T-helper 1 cell treated with Interleukin-12 subunit alpha and Interleukin-12 subunit beta and Interleukin-4 antibody, amounts not matched to agents 30 ng/mL and 1 ng/mL, for 36 hours (primary cell): ENCODE results near the gene MBD6. TPM values are rescaled to one million over a fixed set of nuclear protein-coding genes. Genes with fewer than 3 reads are reported as not detected.

Source experiments
- intact Hi-C: fragments of 100-400 bp; cut with micrococcal nuclease; formaldehyde crosslinking; loops from one replicate; pipeline ENCODE4 v1.15.1; 2024
- total RNA-seq: library from RNA; stranded (reverse); gene quantifications from 2 replicates; pipeline ENCODE4 v1.2.3, GENCODE V29; 2022

The MBD6 gene
- total RNA-seq, 1 donor from 2014 or later, result 84.8 TPM

DNA sequence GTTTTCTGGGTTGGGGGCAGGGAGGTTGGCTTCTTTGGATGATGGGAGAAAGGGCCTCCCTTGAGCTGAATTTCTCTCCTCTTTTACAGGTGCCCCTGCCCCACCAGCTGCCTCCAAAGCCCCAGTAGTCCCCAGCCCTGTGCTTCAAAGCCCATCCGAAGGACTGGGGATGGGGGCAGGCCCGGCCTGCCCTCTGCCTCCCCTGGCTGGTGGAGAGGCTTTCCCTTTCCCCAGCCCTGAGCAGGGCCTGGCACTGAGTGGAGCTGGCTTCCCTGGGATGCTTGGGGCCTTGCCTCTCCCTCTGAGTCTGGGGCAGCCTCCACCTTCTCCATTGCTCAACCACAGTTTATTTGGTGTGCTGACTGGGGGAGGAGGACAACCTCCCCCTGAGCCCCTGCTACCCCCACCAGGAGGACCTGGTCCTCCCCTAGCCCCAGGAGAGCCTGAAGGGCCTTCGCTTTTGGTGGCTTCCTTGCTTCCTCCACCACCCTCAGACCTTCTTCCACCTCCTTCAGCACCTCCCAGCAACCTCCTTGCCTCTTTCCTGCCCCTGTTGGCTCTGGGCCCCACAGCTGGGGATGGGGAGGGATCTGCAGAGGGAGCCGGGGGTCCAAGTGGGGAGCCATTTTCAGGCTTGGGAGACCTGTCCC is 4.0 kb downstream of the MBD6 start:
- intact Hi-C loops, result loop anchor here (10.0 kb wide), 1 partner anchor 1422 kb away; the partner anchor contains the start of gene PA2G4

DNA sequence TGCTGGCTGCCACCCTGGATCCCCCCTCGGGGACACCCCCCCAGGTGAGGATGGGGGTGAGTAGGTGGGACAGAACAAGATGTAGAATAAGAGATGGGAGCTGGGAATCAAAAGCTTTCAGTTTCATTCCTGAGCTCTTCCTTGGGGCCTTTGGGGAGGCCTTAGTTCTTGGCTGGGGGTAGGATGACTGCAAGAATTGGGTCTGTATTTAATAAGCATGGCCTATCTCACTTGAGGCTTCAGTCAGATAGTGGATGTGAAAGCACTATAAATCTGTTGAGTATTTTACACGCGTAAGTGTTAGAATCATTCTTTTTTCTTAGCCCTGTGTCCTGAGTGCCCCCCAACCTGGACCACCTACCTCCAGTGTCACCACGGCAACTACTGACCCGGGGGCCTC is 4.6 kb downstream of the MBD6 start:
- intact Hi-C loops, result loop anchor here (10.0 kb wide), 1 partner anchor 1422 kb away; the partner anchor contains the start of gene PA2G4

DNA sequence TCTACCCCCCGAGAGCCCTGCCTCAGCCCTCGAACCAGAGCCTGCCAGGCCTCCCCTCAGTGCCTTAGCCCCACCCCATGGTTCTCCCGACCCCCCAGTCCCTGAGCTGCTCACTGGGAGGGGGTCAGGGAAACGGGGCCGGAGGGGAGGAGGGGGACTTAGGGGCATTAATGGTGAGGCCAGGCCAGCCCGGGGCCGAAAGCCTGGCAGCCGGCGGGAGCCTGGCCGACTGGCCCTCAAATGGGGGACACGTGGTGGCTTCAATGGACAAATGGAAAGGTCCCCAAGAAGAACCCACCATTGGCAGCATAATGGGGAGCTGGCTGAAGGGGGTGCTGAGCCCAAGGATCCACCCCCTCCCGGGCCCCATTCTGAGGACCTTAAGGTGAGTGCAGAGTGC is 5.6 kb downstream of the MBD6 start:
- intact Hi-C loops, result loop anchor here (10.0 kb wide), 1 partner anchor 1423 kb away; the partner anchor contains the start of gene PA2G4

DNA sequence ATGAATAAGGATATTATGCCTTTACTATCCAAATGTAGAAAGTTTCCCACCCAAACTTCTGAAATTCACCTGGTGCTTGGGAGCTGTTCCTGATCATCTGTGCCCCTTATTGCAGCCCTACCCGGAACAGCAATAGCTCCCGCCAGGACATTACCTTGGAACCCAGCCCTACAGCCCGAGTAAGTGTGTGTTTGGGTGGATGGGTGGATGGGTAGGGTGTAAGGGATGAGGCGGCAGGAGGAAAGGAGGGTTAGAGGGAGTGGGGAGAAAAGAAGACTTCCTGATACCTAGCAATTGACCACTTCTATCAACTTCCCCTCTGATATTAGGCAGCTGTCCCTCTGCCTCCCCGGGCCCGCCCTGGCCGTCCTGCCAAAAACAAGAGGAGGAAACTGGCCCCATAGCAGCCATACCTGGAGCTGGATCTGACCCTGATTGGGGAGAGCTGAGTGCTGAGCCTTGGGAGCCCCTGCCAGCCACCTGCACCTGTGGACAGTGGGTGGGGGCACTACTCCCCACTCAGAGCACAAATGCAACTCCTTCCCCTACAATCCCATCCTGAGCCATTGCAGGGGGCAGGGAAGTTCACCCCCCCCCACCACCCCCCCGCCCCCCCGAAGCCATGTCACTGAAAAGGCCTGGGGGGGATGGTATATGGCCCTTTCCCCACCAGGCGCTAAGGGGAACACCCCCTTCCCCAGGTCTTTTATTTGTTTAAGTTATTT is 6.4 kb downstream of the MBD6 start:
- intact Hi-C loops, result loop anchor here (10.0 kb wide), 1 partner anchor 1424 kb away; the partner anchor contains the start of gene PA2G4

DNA sequence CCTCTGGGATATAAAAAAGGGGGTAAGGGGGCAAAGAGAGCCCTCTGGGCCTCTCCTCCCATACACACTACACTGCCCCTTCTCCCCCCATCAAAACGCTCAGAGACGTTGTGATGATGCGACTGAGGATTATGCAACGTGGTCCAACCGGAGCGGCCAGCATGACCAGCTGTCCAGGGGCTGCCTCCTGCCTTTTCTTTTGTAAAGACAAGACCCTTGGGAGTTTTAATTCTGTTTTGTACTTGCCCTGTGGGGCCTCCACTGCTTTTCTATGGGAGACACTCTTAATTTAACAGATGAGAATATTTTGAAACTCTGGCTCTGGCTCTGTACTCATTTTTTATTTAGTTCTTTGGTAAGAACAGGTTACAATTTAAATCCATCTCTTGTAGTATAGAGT is 7.2 kb downstream of the MBD6 start:
- intact Hi-C loops, result loop anchor here (10.0 kb wide), 1 partner anchor 1425 kb away; the partner anchor contains the start of gene PA2G4

DNA sequence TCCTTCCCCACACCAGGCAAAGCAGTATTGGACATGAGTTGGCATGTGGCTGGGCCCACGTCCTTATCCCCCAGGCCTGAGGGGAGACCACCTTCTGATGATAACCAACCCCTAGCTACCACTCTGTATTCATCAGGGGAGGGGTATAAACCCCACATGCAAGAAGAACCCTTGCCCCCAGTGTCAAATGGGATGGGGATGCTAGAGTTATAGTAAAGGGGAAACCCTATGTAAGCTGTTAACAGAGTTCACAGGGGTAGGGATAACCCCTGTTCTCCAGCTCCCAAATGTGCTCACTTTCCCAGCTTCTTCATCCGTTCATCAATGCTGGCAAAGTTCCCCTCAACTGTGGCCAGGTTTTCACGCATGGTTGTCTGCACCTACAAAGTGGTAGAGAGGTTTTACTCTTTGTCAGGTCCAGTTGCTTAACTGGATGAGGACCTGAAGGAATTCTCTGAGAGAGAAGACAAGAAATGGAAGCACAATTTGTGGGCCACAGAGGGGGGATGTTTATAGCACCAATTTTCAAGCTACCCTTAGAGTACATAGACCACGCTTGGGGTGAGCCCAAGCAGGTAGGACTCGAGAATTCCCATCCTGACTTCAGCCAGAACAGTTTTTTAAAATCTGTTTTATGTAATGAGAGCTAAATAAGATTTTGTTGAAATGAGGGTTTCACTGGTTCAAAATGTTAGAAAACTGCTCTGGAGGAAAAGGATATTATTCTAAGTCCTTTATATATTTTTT is 7.9 kb downstream of the MBD6 start:
- intact Hi-C loops, result no loop called here

DNA sequence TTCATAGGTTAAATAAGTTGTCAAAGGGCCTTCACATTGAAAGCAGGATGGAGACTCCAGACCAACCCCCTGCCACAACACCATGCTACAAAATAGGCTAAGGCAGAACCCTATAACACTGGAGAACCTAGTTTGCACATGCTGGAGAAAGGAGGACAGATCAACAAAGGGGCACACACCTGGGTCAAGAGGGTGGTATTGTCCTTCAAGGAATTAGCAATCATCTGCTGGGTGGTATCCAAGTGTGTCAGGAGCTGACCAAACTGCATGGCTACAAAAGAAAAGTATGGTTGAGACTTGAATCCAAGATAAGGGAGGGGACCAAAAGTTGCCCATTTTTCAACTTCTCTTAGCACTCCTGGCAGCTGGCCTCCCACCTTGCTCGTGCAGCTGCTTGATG is 9.2 kb downstream of the MBD6 start:
- intact Hi-C loops, result no loop called here

DNA sequence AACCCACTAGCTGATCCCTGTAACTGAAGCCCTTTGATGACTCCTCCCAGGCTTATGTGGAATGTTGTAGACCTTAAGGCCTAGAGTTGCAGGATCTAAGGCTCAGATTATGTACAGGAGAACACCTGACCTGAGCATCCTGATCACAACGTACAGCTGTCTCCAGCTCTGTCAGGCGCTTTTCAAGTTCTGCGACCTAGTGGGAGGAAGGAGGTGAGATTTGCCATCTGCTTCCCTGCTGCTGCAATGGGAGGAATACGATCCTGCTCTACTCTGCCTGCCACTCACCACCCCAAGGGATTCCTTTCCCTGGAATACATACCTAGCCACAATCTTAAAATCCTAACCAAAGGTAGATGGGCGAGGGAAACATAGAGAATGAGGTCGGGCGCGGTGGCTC is 10.5 kb downstream of the MBD6 start:
- intact Hi-C loops, result no loop called here

DNA sequence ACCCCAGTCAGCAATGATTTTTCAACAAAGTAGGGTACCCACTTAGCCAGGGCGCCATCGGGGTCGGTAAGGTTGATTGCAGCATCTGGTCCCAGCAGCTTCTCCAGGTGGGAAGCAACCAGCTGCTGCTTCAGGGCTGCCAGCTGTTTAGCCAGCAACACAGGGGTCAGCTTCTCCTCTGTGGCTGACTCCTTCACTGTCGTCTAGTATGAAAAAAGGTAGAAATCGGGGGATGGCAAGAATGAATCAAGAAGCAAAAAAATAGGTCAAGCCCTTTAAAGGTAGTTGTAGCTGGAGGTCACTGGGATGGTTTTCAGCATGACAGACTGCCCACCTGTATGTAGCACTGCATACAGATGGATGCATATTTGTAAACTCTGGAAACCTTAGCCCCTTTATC is 11.6 kb downstream of the MBD6 start:
- intact Hi-C loops, result no loop called here

DNA sequence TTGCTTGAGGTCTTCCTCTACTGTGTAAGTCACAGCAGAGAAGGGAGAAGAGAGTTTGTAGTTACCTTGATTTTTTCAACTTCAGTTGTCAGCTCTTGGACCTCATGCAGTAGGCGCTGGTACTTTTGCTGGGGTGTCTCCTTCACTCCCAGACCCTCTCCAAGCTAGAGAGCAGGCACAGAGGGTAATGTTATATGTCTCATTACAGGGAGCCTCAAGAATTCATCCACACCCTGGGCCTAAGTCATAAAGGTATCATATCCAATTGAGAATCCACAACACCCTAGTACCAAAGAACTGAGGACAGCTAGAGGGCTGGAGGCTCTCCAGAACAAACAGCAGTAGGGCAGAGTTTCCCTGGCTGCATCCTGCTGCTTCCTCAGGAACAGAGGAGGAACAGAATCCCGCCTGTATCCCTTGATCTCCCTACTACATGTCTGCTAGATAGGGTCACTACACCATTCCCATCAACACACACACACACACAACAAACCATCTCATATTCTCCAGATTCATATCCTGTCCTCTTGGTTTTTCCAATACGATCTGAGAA is 12.4 kb downstream of the MBD6 start:
- intact Hi-C loops, result no loop called here

DNA sequence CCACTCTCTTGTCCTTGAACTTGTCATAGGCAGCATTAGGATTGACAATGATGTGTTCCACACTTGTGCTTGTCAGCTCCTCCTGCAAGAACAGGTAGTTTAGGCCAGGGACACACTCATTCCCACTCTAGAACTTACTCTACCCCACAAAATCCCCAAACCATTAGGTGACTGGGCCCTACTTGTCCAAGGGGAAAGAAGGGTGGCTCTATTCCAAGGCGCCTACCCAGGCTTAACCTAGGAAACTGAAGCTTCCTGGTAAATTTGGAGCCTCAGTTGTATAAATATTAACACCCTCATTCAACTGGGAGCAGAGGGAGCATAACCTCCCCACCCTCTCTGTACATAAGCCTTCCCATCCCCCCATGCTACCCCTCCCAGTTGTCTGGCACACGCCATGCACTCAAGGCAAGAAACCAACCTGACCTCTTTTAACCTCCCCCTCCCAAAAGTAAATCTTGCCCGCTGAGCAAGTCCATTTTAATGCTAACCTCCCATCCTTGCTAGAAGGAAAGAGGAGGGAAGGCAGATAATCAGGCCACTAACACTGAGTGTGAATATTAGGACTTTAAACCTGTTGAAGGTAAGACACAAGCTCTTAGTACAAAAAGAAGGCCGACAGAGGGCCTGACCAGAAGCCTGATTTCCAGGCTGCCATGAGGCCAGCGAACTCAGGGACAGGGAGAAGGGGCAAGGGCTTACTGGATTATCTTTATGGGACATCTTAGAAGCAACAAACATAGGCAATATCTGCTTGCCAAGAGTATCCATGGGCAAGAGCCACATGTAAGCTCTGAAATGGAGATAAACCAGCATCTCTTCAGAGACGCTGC is 13.4 kb downstream of the MBD6 start:
- intact Hi-C loops, result no loop called here

DNA sequence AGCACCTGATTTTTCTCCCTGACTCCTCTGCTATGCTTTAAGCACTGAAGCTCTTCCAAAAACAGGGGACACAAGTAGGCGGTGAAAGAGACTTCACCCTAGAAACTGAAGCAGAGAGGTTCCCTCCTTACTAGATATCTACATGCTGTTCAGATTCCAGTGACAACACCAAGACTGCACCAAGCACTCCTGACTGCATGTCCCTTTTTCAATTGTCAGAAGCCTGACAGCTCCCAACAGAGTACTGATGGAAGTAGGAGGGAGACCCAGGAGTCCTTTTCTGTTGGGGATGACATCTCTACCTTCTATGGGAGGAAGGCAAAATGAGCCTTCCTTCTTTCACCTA is 13.9 kb downstream of the MBD6 start:
- intact Hi-C loops, result no loop called here

DNA sequence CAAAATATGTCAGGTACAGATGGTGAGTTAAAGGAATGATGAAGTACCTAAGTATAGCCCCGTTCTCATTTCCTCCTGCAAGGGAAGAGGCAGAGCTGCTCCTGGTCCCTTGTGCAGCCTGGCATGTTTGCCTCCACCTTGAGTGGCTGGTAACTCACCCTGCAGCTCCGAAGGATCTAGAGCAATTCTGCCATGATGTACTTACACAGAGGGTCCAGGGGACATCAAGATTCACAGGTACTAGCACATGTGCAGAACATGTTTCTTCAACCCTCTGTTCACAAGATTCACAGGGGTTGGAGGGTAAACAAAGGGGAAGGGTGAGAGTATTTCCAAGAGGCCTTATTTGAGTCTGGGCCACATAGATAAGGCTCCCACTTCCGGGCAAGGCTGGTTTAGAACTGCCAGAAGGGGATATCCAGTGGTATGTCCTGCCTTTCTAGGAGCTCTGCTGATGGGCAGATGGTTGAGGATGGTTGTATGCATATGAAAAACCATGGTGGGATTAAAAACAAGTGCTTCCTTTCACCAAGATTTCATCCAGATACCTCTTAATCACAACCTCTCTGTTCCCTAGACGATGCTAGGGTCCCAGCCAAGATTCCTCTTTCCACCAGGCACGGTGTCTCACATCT is 16.6 kb downstream of the MBD6 start:
- intact Hi-C loops, result no loop called here

DNA sequence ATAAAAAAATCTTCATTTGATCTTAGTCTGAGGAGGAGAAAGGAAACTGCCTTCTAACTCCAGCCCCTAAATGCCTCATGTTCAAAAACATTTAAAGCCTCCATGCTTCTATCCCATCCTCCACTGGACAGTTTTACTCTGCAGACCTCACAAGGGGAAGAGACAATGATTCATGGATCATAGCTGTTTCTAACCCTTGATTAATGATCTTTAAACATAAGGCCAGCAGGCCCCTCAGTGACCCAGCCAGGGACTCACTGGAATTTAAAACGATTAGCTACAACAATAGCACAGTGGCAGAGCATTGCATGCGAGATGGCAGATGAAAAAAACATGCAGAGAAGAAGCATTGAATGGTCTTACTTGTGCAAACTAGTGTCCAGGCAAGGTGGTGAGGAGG is 18.4 kb downstream of the MBD6 start:
- intact Hi-C loops, result no loop called here

DNA sequence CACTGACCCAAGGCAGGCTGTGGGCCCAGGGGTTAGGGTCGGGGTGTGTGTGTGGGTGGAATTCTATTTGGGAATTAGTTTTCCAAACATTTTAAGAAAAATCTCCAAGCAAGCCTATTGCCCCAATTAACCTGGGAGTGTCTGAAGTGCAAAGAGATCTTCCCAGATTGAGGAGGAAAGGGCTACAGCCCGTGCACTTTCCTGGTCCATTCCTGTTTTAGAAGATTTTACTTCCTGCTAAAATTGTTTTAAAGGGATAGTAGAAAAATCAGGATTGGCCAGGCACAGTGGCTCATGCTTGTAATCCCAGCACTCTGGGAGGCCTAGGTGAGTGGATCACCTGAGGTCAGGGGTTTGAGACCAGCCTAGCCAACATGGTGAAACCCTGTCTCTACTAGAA is 19.1 kb downstream of the MBD6 start:
- intact Hi-C loops, result no loop called here

DNA sequence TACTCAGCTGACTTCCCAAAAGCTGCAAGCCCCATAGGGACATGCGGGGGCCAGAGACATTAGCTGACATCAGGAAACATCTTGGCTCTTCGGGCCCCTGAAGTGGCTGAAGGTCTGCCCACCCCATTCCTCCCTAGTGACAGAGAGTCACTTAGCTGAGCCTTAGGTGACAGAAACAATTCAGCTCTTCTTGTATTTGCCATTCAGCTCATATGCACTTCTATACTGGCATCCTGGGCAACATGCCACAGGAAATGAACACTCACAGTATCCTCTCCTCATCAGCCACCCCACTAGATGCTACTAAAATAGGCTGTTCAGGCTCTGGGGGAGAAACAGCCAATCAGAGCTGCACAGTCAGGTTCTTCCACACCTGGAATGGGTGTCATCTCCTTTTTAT is 21.0 kb downstream of the MBD6 start:
- intact Hi-C loops, result no loop called here

DNA sequence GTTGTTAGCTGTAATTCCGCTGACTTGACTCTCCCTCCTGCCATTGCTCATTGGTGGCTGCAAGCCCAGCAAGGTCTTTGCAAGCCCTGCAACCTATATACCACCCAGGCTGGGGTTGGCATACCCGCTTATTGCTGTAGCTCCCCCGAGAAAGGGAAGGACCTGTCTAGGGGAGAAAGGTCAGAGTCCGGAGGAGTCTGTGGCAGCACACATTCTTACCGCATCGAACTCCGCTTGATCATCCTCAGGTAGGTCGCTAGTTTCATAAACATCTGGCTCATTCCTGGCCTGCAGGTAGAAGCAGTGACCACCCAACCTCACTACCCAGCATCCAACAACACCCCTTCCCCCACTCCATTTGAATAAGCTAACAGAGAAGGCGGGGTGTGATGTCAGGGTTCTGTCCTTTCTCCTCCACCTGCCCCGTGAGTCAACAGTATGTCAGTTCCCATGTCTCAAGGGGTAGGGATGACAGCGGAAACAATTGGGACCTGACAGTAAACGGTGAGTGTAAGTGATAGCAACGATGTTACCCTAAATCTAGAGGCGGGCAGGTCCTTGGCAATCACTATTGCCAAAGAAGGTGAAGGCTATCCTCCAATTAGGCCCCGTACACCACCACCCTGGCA is 23.3 kb downstream of the MBD6 start:
- intact Hi-C loops, result no loop called here

DNA sequence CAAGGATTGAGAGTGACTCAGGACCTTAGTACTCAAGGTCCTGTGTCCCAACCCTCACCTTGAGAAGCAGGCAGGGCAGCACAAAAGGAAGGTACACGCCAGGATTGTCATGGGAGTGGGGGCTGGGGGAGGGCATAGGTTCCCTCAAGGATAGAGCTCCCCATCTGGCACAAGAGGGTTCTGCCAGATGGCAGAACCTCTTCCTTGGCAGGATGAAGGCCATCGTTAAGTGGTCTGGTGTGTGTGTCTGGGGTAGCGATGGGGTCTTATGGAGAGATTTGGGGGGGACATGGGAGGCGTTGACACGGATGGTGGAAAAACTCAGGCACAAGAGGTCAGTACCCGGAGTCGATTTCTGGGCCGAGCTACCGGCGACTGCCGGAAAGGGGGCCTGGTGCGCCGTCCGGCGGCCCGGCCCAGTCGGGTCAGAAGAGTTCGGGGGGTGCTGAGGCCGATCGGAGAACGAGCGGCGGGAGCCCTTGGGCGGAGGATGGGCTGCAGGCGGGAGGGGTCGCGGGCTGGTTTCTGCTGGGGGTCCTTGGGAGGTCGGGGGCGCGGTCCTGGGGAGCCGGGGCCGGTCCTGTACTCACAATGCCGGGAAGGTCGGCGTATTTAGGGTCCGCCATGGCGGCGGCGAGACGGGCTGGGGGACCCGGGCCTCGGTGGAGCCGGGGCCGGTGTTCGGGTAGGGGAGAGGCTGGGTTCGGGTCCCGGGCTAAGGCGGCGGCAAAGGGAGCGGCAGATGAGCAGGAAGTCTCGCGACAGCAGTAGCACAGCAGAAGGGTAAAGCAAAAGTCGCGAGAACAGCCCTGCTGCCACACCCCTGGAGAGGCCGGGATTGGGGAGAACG is 24.0 kb downstream of the MBD6 start, which contains the start of gene DCTN2:
Gene DCTN2, minus strand, starts transcription at position 755 of the 850 bp plus-strand sequence. Its CDS starts 129 bp downstream, at position 626.
- intact Hi-C loops, result loop anchor here (1.0 kb wide), 10 partner anchors 26 to 266 kb away; partner anchors contain the start of genes CDK4, DDIT3, GLI1 and PIP4K2C
